ENCODE data around the gene MAP1B. TPM values are rescaled to one million over a fixed set of nuclear protein-coding genes. Genes with fewer than 3 reads are reported as not detected.

Gene MAP1B
- total and polyA plus RNA-seq, 8 donors, result 2.1 to 985 (median 24.7) TPM

DNA sequence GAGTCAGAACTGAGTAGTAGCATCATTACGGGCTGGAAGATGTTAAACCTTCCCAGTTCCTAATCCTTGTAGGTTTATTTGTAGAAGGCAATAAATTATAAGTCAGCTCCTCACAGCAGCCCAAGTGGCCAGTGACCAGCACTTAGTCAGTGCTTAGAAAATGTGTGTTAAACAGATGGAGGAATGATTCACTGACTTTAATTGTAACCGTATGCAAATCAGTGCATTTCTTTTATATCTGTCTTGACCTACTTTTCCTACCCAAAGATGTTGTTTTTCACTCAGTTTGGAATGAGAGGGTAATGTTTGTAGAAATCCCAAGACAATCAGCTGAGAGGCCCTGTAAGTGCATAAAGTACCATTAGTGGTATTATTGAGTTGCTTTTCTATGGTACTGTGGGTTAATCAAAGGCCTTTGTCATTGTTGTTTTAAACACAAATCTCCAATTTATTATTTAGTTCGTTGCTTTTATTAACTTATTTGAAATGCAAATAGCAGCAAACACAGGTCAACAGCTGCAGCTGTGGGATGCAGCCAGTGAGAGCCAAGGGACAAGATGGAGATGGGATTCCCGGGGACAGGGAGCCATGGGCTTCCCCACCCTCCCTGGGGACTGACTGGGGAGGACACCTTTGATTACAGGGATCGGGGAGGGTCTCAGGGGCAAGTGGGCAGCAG is 49.8 kb downstream of the MAP1B start:
- peak overlapping the region in 4 of 5 donors; percentile 31 to 77 (median 68) for H3K27ac ChIP-seq
- 51 to 66% (median 57%) methylated on average over 5 of the region's 5 CpGs for whole genome bisulfite sequencing, 5 donors
- no peak overlapping the region for H3K4me3 ChIP-seq
- H3K4me1 ChIP-seq, result peaks cover 4 to 79% (median 34%) of the 10 kb centered on the region in 4 donors
- no peaks in the 10 kb centered on the region for H3K36me3 ChIP-seq
- intact Hi-C loops (cut with DNase I; ENCODE audit: low total_unique reads), result no loop called here
- H3K27me3 ChIP-seq, result no peaks in the 10 kb centered on the region
- peak in 1 of 3 donors; percentile 71 for TF ChIP-seq POLR2AphosphoS5 (IDR thresholded peaks at IDR 0.05)
- no peak for TF ChIP-seq EP300 (IDR thresholded peaks at IDR 0.05)
- no peak for TF ChIP-seq POLR2A (IDR thresholded peaks at IDR 0.05)
- TF ChIP-seq, protein P1, sequence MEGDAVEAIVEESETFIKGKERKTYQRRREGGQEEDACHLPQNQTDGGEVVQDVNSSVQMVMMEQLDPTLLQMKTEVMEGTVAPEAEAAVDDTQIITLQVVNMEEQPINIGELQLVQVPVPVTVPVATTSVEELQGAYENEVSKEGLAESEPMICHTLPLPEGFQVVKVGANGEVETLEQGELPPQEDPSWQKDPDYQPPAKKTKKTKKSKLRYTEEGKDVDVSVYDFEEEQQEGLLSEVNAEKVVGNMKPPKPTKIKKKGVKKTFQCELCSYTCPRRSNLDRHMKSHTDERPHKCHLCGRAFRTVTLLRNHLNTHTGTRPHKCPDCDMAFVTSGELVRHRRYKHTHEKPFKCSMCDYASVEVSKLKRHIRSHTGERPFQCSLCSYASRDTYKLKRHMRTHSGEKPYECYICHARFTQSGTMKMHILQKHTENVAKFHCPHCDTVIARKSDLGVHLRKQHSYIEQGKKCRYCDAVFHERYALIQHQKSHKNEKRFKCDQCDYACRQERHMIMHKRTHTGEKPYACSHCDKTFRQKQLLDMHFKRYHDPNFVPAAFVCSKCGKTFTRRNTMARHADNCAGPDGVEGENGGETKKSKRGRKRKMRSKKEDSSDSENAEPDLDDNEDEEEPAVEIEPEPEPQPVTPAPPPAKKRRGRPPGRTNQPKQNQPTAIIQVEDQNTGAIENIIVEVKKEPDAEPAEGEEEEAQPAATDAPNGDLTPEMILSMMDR (IDR thresholded peaks at IDR 0.05), result no peak
- DNase-seq, result peak in 1 of 2 donors; percentile 54
- H3K9me3 ChIP-seq, result no peaks in the 10 kb centered on the region

DNA sequence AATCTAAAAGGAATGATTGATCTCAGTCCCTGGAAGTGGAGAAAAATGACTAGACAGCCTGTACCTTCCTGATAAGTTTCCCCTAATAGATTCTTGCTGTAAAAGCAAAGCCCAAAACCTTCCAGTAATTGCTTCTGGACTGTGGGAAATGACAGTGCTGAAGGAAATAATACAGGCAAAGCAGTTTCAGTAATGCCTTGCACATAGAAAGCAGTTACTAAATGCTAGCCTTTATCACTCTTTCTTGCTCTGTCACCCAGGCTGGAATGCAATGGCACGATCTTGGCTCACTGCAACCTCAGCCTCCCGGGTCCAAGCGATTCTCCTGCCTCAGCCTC is 50.3 kb downstream of the MAP1B start:
- no peaks in the 10 kb centered on the region for H3K9me3 ChIP-seq
- no peaks in the 10 kb centered on the region for H3K36me3 ChIP-seq
- 81 to 93% (median 91%) methylated on average over 3 of the region's 3 CpGs for WGBS, 5 donors
- no peak overlapping the region for H3K4me3 ChIP-seq
- DNase-seq, result no peak
- peak overlapping the region in 4 of 5 donors; percentile 31 to 77 (median 68) for H3K27ac ChIP-seq
- peaks cover 4 to 80% (median 30%) of the 10 kb centered on the region in 4 donors for H3K4me1 ChIP-seq
- intact Hi-C loops (cut with DNase I; ENCODE audit: low total_unique reads), result no loop called here
- H3K27me3 ChIP-seq, result no peaks in the 10 kb centered on the region
- TF ChIP-seq POLR2AphosphoS5 (IDR thresholded peaks at IDR 0.05), result peak in 1 of 3 donors; percentile 57
- TF ChIP-seq, protein P1 (IDR thresholded peaks at IDR 0.05), result no peak

DNA sequence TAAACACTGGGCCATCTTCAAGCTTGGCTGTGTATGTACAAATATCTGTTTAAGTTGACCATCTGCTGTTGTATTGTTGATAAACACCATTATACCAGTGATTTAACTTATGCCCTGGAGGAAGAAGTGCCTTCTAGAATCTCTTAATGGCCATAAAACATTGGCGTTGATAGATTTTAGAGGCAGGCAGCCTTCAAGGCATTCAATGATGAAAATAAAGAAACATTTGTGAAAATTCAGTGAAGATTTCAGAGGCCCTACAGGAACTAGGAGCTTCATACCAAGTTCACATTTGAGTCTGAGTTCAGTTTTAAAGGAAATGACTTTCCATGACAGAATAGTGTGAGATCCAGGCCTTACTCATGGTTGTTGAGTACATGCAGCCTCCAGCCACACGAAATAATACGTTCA is 52.2 kb downstream of the MAP1B start:
- Histone ChIP-seq H3K27ac (peak overlapping the region in 4 of 5 donors; percentile 13 to 77 (median 56)), H3K27me3 (no peaks in the 10 kb centered on the region), H3K9me3 (no peaks in the 10 kb centered on the region), H3K36me3 (no peaks in the 10 kb centered on the region), H3K4me1 (peaks cover 4 to 69% (median 21%) of the 10 kb centered on the region in 4 donors), H3K4me3 (no peak overlapping the region)
- 71 to 89% (median 85%) methylated on average over 3 of the region's 3 CpGs for WGBS, 5 donors
- intact Hi-C loops (cut with DNase I; ENCODE audit: low total_unique reads), result no loop called here
- DNase-seq, result no peak
- no peak for TF ChIP-seq POLR2A (IDR thresholded peaks at IDR 0.05)
- no peak for TF ChIP-seq POLR2AphosphoS5 (IDR thresholded peaks at IDR 0.05)
- no peak for TF ChIP-seq EP300 (IDR thresholded peaks at IDR 0.05)
- TF ChIP-seq, protein P1 (IDR thresholded peaks at IDR 0.05), result no peak

DNA sequence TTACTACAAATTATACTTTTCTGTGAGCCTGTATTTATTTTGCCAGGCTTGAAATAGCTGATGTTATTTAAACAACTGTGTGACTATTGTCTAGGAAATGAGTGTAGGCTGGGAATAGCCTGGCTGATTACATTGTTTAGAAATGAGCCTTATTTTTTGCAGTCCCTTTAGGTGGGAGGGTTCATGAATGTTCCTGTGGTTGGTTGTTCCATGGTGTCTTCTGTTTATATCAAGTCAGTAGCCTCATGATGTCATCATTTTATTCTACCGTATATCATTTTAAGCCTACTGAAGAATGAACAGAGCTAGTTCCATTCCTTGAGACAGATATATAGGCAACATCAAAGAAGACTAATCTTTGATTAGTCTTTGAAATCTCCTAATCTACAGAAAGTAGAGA is 53.1 kb downstream of the MAP1B start:
- intact Hi-C loops (cut with DNase I; ENCODE audit: low total_unique reads), result no loop called here
- Histone ChIP-seq H3K4me3 (no peak overlapping the region), H3K27ac (peak overlapping the region in 3 of 5 donors; percentile 42 to 77 (median 70)), H3K36me3 (no peaks in the 10 kb centered on the region), H3K4me1 (peaks cover 0 to 62% (median 17%) of the 10 kb centered on the region in 4 donors), H3K9me3 (no peaks in the 10 kb centered on the region), H3K27me3 (no peaks in the 10 kb centered on the region)
- WGBS, 5 donors, result 35 to 68% (median 59%) methylated on average over 1 of the region's 1 CpG
- no peak for DNase-seq
- TF ChIP-seq POLR2A (IDR thresholded peaks at IDR 0.05), result no peak
- peak in 1 of 3 donors; percentile 75 for TF ChIP-seq POLR2AphosphoS5 (IDR thresholded peaks at IDR 0.05)

DNA sequence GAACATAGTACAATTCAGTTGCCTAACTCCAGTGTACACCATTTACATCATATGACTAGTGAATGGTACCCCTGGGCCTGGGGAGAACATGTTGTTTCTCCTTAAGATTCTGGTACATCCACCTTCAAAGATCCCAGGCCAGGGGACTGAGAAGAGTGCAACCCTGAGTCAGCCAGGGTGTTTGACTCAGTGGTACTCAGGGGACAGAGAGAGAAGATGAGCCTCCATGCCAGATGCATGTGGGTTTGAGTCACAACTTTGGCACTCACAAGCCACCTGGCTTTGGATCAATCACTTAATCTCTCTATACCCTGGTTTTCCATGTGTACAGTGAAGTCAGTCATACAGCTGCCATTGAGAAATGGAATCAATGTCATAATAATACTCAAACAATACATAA is 53.7 kb downstream of the MAP1B start:
- H3K9me3 ChIP-seq, result no peaks in the 10 kb centered on the region
- TF ChIP-seq POLR2A (IDR thresholded peaks at IDR 0.05) (no peak), POLR2AphosphoS5 (IDR thresholded peaks at IDR 0.05) (no peak), EP300 (IDR thresholded peaks at IDR 0.05) (no peak)
- TF ChIP-seq, protein P1 (IDR thresholded peaks at IDR 0.05), result no peak
- peak overlapping the region in 3 of 5 donors; percentile 35 to 77 (median 63) for H3K27ac ChIP-seq
- H3K36me3 ChIP-seq, result no peaks in the 10 kb centered on the region
- H3K4me3 ChIP-seq, result no peak overlapping the region
- intact Hi-C loops (cut with DNase I; ENCODE audit: low total_unique reads), result no loop called here
- no peaks in the 10 kb centered on the region for H3K27me3 ChIP-seq
- no peak for DNase-seq
- peaks cover 0 to 63% (median 19%) of the 10 kb centered on the region in 4 donors for H3K4me1 ChIP-seq
